ENCODE results near the gene REELD1.

The REELD1 gene

DNA sequence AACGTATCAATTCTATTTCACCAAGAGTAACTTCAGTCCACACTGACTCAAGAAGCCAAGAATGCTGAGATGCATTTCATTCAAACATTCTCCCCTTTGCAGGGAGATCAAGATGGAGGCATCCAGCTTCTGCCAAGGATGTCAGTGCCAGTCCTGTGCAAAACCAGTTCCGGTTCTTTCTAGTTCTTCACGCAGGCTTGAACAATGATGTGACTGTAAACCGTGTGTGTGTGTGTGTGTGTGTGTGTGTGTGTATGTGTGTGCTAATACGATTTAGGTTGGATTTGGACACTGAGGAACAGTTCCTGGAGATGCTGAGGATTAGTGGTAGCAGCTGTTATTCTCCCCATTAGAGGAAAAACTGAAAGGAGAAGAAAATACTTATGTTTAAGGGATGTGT is at the start of gene REELD1:
TSS of gene REELD1 (plus strand) at position 301 of the 400 bp plus-strand sequence. CDS start 2,415 bp downstream, outside the sequence.
- DNase-seq (ENCODE audit: low read depth), result no peak

DNA sequence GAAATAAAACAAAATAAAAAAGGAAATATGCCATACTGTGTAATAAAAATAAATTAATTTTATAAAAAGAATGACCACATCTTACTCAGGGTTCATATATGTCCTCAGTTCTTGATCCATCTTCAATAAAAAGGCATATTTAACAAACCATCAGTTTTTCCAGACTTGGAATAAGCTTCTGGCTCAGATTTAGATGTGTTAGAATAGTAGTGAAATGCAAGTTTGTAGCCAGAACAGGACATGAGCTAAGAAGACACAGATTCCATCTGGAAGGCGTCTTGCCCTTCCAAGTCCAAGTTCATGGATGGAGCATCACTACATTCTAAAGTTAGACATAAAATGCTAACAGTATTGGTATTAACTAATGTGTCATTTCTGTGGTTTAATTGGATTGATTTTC is 49.1 kb upstream of the REELD1 start:
- DNase-seq (ENCODE audit: low read depth), result no peak

DNA sequence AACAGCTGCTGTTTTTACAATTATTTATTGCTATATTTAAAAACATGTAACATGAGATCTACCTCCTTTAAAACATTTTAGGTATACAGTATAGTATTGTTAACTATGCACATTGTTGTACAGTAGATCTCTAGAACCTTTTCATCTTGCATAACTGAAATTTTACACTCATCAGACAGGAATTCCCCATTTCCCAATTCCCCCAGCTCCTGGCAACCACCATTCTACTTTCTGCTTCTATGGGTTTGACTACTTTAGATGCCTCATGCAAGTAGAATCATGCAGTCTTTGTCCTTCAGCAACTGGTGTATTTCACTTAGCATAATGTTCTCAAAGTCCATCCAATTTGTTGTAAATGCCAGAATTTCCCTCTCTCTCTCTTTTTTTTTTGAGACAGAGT is 48.5 kb upstream of the REELD1 start:
- no peak for DNase-seq (ENCODE audit: low read depth)

DNA sequence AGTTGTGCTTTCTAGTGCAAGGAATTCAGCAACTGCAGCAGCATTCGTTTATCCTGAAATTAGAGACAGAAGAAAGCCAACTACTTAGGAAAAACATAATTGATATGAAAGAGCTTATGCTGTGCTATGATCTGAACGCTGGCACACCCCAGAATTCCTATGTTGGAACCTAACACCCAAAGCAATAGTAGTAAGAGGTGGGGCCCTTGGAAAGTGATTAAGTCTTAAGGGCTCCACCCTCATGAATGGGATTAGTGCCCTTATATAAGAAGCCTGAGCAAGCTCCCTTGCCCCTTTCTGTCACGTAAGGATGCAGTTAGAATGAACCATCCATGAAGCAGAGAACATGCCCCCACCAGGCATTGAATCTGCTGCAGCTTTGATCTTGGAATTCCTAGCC is 44.2 kb upstream of the REELD1 start:
- no peak for DNase-seq (ENCODE audit: low read depth)

DNA sequence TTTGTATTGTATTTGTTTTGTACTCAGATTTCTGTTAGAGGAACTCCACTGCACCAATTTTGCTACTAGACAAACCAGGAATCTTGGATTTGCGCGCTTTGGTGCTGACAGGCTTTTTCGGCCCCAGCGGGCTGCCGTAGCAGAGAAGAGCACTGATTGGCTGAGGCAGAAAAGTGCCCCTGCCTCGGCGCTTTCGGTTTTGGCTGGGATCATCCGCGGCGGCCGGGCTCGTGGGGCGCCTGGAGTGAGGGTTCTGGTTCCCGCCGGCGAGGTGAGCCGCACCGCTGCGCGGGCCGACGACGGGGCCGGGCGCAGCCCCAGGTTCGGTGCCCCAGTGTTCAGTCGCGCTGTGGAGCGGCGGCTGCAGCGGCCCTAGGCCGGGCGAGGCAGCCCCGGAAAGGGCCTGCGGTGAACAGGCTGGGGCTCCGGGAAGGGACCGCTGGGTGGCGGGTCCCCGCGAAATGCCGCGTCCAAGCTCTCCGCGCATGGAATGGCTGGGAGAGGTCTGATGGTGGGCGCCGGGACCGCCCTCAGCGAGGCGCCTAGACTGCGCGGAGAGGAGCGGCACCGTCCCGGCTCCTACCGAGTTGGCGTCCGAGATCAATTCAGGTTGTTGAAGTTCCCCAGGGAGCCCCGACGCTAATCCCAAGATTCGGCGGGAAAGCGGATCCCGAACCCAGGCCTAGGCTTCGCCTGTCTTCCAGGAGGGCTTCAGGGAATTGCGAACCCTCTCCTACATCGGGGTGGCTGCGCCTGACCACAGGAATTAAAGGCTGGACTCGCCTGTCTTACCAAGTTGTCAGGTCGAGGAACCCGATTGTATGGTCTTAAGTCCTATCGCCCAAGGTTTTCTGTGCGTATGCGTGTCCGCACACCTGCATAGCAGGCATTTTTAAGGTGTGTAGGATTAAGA is 38.5 kb upstream of the REELD1 start, which contains the start of gene LSM6:
TSS of gene LSM6 (plus strand) at position 178 of the 913 bp plus-strand sequence. CDS start 7,204 bp downstream, outside the sequence.
- DNase-seq (ENCODE audit: low read depth), result peak; percentile 69

DNA sequence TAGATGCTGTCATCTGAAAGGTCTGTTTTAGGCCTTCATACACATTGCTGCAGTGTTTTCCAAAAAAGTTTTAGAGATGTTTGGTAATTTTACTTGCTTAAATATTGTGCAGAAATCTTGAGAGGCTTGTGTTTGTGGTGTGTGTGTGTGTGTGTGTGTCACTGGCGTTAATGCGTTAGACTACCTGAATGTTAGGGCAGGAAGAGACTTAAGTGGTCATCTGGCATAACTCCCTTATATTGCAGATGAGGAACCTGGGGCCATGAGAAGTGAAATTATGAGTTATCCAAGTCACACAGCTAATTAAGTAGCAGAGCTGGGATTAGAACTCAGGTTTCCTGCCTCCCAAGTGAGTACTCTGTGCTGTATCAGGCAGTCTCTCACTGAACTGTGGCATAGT is 37.4 kb upstream of the REELD1 start:
- DNase-seq (ENCODE audit: low read depth), result no peak

DNA sequence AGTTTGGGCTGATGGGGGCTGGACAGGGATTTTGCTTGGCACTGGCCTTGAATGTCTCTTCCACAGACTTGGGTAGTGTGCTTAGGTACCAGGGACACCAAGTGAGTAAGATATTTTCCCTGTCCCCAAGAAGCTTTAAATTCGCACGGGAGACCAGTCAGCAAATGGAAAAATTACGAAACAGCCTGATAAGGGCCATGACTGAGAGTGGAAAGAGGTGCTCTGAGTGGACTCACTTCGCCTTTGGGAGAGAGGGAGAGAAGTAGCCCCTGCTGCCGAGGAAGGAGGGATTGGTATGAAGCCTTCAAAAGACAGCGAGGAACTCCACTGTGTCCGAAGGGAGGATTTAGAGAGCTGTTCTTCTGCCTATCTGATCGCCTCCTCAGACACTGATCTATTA is 36.2 kb upstream of the REELD1 start:
- no peak for DNase-seq (ENCODE audit: low read depth)

DNA sequence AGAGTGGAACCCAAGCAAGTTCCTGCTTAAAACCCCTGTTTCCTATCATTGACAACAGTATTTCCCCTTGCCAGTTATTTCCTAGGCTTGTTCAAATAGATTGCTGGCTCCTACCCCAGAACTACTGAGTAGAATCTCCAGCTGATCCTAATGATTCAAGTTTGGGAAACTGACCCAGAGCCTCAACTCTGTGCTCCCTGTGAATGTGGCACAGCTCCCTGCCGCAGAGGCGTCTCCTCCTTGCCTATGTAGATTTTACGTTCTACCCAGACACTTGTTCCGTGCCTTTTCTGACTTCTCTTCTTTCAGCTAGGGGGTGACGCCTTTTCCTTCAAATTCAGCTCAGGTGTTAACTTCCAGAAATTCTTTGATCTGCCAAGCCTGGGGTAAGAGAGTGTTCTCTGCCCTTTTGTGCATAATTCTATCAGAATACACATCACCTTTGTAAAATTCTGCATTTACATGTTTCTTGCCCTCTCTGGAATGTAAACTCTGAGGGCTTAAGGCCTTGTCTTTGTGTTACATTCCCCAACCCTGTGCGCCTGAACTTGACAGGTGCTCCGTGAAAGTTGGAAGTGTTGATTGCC is 34.5 kb upstream of the REELD1 start:
- DNase-seq (ENCODE audit: low read depth), result no peak

DNA sequence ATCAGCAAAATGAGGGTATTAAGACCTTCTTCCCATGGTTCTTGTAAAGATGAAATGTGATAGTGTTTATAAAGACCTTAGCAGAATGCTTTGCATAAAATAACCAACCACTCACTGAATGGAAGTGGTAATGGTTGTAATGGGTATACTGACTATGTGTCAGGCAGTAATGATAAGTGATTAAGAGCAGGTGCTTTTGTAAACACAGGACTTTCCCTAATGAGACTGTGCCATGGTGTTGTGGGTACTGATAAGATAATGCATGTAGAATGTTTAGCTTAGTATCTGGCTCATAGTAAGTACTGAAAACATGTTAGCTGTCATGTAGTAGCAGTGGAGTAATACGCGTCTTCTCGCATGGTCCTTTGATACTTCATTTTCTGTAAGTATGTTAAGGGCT is 31.9 kb upstream of the REELD1 start:
- no peak for DNase-seq (ENCODE audit: low read depth)

DNA sequence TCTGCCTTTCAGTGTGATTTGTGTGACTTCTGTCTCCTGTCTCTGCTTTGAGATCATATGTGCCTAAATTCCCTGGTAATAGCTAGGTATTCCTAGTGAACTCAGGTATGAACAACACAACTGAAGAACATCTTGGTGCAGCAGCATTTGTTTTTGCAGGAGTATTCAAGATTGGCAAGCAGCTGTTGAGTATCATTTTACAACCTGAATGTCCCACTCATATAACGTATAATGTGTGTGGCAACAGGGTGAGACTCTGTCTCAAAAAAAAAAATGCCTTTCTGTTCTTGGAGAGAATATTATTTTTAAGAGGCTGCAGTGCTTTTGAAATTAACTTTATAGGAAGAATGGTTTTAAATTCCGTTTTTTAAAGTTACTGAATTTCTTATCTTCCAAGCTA is 31.1 kb upstream of the REELD1 start:
- no peak for DNase-seq (ENCODE audit: low read depth)

DNA sequence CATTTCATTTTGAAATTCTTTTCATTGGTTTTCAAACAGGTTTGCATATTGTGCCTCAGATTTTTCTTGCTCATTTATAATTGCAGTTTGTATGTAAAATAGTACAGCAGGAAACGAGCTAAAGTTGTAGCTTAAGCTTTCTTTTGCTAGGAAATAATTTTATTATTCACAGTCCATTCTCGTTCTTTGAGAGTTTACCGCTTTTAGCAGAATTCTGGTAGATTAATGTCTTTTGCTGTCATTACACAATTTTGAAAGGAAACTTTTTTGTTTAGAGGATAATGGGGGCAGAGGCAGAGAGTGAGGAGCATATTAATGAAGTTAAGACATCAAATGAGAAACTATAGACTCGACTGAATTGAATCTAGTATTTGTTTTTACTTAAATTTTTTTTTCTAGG is 28.3 kb upstream of the REELD1 start:
- no peak for DNase-seq (ENCODE audit: low read depth)

DNA sequence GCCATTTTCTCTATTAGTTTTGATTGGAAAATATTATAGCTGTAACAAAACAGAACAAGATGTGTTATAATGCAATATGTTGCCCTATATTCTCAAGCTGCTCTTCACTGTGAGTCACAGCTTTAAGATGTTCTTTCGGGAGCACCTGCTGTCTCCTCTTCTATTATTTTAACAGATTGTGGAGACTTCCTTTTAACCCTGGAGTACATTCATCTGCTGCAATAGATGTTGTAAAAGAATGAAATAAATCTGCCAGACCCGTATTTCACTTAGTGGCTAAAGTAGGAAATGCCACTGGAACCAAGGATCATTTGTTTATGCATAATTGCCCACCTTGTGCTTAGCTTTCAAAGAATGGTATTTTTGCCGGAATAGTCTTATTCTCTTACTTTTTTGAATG is 27.7 kb upstream of the REELD1 start:
- DNase-seq (ENCODE audit: low read depth), result no peak

DNA sequence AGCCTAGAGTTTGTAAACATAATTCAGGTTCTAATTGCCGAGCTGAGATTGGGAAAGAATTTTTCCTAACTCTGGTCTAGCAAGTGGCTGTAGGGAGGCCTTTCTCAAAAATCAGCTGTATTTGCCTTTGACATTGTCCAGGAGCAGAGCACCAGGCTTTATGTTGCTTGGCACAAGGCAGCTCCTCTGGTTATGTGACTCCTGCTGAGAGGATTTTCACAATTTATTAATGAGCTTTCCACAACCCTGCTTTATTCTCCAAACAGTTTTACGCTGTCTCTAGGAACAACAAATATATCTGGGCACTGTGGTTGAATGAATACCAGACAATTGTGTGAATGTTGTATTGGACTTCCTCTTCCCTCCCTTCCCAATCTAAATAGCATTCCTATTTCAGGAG is 23.9 kb upstream of the REELD1 start:
- DNase-seq (ENCODE audit: low read depth), result no peak

DNA sequence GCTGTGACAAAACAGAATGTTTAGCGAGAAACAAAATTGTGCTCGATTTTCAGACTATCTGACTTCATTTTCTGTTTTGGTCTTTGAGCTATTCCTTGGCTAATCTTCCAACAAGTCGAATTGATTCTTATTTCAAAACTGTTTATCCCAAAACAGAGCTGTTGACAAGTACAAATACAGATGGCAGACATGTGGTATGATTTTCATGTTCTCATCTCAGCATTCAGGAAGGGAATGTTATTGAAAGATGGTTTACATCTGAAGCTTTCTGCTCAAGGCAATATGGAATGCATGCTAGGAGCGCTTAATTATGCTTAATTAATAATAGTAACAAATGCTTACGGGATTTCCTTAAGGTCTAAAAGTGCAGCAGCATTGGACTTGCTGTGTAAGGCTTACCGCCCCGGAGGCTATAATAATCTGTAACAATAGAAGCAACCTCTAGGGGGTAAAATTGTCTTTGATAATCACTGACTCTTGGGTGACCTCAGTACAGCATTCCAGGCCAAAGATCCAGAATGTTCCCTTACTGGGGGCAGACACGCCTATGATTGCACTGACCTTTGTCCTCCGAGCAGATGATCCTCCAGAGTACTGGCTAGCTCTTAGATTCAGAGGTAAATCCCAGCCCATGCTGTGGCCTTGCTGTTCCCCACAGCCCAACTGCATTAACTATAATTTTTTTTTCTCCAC is 22.4 kb upstream of the REELD1 start:
- no peak for DNase-seq (ENCODE audit: low read depth)

DNA sequence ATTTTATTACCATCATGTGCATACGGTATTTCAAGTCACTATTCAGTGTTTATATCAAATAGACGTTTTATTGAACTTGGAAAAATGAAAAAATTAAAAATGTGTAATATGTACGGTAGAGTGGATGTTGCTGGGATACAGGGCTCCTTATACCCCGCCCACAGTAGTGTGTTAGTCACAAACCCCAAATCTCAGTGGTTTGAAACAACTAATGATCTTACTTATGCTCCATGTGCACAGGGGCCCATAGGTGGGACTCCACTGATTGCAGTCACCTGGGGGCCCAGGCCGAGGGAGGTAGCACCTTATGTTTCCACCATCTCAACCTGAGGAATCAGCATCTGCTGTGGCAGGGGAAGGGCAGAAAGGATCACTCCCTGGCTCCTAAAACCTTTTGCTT is 20.7 kb upstream of the REELD1 start:
- DNase-seq (ENCODE audit: low read depth), result no peak

DNA sequence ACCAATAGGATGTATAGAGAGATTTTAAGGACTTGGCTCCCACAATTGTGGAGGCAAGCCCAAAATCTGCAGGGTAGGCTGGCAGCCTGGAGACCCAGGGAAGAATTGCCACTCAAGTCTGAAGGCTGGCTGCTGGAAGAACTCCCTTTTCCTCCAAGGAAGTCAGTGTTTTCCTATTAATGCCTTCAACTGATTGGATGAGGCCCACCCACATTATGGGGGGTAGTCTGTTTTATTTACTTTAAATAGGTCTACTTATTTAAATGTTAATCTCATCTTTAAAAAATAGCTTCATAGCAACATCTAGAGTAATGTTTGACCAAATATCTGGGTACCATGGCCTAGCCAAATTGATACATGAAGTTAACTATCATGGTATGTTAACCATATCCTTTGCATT is 20.1 kb upstream of the REELD1 start:
- no peak for DNase-seq (ENCODE audit: low read depth)

DNA sequence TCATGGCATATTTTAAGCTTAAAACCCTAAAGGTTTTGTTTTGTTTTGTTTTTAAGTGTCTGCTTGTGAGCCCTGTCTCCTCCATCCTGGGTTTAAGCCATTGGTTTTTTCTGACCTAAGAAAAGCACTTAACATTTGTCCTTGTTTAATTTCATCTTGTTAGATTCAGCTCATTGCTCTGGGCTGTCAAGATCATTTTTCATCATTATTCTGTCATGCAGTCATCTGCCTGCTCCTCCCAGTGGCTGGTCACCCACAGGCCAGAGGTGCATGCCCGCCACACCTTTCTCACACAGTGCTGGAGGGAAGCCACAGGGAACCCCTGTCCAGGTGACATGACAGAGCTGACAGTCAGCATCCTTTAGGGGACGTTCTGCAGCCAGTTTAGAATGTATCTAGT is 11.7 kb upstream of the REELD1 start:
- no peak for DNase-seq (ENCODE audit: low read depth)

DNA sequence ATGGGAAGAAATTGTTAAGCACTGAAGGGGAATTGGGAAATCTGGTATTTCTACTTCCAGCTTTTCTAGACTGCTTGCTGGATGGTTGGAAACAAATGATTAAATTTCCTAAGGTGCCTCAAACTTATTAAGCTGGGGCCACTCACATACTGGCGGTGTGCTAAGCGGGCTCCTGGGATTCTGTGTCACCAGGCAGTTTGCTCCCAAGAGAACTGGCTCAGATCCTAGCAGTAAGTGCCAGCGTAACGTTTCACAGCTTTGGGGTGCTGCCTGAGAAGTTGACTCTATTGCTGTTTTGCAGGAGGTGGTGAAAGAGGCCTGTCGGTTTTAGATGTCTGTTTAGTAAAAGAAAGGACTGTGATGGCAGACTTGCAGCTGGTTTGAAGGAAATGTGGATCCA is 6.9 kb upstream of the REELD1 start:
- DNase-seq (ENCODE audit: low read depth), result no peak

DNA sequence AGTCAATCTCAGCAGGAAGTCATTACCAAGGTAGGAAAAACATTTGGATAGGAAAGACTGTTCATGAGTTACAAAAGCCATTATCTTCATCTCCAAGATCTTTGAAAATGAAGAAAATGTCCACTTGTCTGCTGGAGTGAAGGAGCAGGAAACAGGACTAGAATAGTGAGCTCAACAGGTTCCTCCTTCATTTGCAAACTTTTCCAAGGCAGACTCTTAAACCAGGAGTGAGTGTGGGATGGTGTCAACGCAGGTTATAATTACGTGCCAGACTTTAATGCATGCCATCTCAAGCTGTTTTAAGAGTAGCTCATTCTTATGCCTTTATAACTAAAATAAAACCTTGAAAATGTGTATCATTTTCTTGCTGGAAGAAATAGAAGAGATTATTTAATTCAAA is 3.4 kb upstream of the REELD1 start:
- no peak for DNase-seq (ENCODE audit: low read depth)

DNA sequence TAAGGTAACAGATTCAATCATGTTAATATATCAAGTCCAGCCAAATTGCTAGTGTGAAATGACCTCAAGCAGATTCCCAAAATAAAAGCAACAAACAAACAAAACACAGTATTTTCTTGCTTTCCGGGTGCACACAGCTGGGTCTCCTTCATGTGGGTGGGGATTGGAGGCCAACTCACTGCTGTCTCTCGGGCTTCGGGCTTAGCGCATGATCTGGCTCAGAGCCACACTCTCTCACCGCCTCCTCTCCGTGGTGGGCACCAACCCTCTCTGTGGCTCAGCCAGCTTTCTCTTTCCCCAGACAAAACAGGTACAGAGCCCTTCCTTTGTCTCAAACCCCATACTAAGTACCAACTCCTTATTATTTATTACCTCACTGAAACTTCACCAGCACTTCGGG is 2.9 kb upstream of the REELD1 start:
- DNase-seq (ENCODE audit: low read depth), result no peak

DNA sequence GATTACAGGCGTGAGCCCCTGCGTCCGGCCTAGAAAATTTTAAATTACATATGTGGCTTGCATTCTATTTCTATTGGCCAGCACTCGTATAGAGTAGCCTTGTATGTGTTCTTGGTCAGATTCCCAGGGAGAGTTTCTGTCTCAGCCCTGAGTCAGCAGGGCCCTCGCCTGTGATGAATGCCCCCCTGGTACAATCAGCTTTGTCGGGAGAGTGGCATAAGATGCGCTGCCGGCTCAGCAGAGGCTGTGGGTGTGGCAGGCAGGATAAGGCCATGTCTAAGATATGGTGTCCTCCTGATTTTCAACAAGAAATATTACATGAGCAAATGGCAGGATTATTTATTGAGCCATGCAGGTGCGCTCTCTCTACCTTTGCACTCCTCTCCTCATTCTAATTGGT is 1.6 kb upstream of the REELD1 start:
- DNase-seq (ENCODE audit: low read depth), result no peak

DNA sequence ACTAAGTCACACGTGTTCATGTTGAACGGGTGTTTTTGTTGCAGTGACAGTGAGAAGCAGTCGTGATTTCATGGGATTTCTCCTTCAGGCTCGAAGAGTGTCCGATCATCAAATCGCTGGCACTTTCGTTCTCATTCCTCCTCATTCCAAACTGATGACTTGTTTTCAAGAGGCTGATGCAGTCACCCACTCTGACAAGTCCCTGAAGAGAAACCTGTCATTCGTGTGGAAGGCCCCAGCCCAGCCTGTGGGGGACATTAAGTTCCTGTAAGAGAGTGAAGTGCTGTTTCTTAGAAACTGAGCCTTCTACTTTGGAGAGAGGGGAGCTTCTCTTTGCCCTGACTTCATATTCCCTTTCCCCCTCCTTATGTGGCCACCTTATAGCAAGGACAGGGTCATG is 8.0 kb downstream of the REELD1 start:
- no peak for DNase-seq (ENCODE audit: low read depth)

DNA sequence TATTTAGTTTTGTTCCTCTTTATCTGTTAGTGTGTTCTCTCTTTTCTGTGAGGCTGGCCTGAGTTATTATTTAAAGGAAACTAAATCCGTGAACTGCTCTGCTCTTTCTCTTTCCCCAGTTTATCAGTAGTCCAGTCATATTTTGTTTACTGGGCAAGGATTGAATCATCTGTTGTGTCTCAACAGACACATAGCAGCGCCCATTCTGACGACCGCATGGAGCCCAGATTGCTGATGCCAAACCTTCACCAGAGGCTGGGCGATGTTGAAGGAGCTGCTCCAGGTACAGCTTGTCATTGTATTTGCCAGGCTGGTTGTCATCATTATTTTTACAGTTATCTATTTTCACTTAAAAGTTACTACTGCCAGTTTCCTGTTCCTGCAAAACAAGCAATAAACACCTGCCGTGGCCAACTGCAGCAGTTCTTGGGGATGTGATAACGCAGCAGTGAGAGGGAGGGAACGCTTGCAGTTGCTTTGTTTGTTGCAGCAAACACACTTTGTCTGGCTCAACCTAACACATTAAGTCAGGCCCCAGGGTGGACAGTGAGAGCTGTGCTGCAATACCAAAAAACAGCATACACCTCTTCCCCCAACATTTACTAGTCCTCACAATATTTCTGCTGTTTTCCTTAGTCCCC is 10.1 kb downstream of the REELD1 start:
- no peak for DNase-seq (ENCODE audit: low read depth)

Measured in T-helper 22 cell (primary cell).